ENCODE data around the gene ANKRD37. TPM values are rescaled to one million over a fixed set of nuclear protein-coding genes. Genes with fewer than 3 reads are reported as not detected.

ANKRD37 gene
- total RNA-seq, 1 experiment from 2014 or later = 5.1 TPM

- DNase-seq (ENCODE audit: low read depth, low spot score) (no peak), ATAC-seq (no peak)
- BruUV-seq (replicated peaks) = no TSS peak
- CTCF ChIA-PET = no interaction called here
- POLR2A ChIA-PET = no interaction called here
- TF ChIP-seq CTCF (IDR thresholded peaks at IDR 0.05) (no peak), SIN3A (IDR thresholded peaks at IDR 0.05; ENCODE audit: borderline replicate concordance, insufficient read depth, low read depth, low read length) (no peak), TCF7L2 (IDR thresholded peaks at IDR 0.05; ENCODE audit: low read depth, low read length) (no peak), POLR2AphosphoS5 (IDR thresholded peaks at IDR 0.05; ENCODE audit: low read depth, low read length) (no peak), REST (IDR thresholded peaks at IDR 0.05; ENCODE audit: insufficient read depth in 1 of 2, low read depth in 2 of 2, low read length in 1 of 2) (no peak)
- in situ Hi-C loops (cut with HindIII; ENCODE audit: low pct_unique_long_range_greater_than_20kb, low sequenced_read_pairs) = no loop called here
- Histone ChIP-seq H3K4me3 (ENCODE audit: low read depth in 2 of 2, low read length in 2 of 2) (no peak overlapping the region), H3K4me1 (ENCODE audit: control insufficient read depth, insufficient read depth, low read length) (no peaks in the 10 kb centered on the region), H3K27ac (ENCODE audit: low read length) (no peak overlapping the region), H3K27me3 (ENCODE audit: control insufficient read depth, insufficient read depth, low read length) (no peaks in the 10 kb centered on the region), H3K9me3 (ENCODE audit: control insufficient read depth, insufficient read depth, low read depth, low read length) (no peaks in the 10 kb centered on the region), H3K36me3 (ENCODE audit: control insufficient read depth, insufficient read depth, low read length) (no peaks in the 10 kb centered on the region; the same call in 1 of the 2 replicates)
- intact Hi-C loops (cut with micrococcal nuclease; ENCODE audit: unreplicated experiment) = no loop called here
Observed at GRCh38 chr4:185352741-185353140, 43.9 kb upstream of the ANKRD37 start.

GRCh38 chr4:185357211-185357610 is 39.4 kb upstream of the ANKRD37 start:
- no peak for DNase-seq (ENCODE audit: low read depth, low spot score)

More at GRCh38 chr4:185357211-185357610, 39.4 kb upstream of the ANKRD37 start:
- Histone ChIP-seq H3K4me3 (ENCODE audit: low read depth in 2 of 2, low read length in 2 of 2) (no peak overlapping the region), H3K27ac (ENCODE audit: low read length) (no peak overlapping the region), H3K4me1 (ENCODE audit: control insufficient read depth, insufficient read depth, low read length) (no peaks in the 10 kb centered on the region), H3K36me3 (ENCODE audit: control insufficient read depth, insufficient read depth, low read length) (no peaks in the 10 kb centered on the region; the same call in 1 of the 2 replicates), H3K27me3 (ENCODE audit: control insufficient read depth, insufficient read depth, low read length) (no peaks in the 10 kb centered on the region), H3K9me3 (ENCODE audit: control insufficient read depth, insufficient read depth, low read depth, low read length) (no peaks in the 10 kb centered on the region)
- ChIA-PET POLR2A (no interaction called here), CTCF (no interaction called here)
- BruUV-seq (replicated peaks) = no TSS peak
- no peak for ATAC-seq
- in situ Hi-C loops (cut with HindIII; ENCODE audit: low pct_unique_long_range_greater_than_20kb, low sequenced_read_pairs) = no loop called here
- intact Hi-C loops (cut with micrococcal nuclease; ENCODE audit: unreplicated experiment) = no loop called here
- no peak for TF ChIP-seq CTCF (IDR thresholded peaks at IDR 0.05)
- no peak for TF ChIP-seq TCF7L2 (IDR thresholded peaks at IDR 0.05; ENCODE audit: low read depth, low read length)
- TF ChIP-seq SIN3A (IDR thresholded peaks at IDR 0.05; ENCODE audit: borderline replicate concordance, insufficient read depth, low read depth, low read length) = no peak
- TF ChIP-seq REST (IDR thresholded peaks at IDR 0.05; ENCODE audit: insufficient read depth in 1 of 2, low read depth in 2 of 2, low read length in 1 of 2) = no peak
- TF ChIP-seq POLR2AphosphoS5 (IDR thresholded peaks at IDR 0.05; ENCODE audit: low read depth, low read length) = no peak

Data from Panc1 (cell line).